HG03196 (cell line): ENCODE results near the gene PDGFRB.

Experiments used
- ATAC-seq: cut with Tn5 transposase; IDR thresholded peaks from one replicate; pipeline ENCODE4 v1.9.1; 2021; ENCODE audit not compliant: unreplicated experiment

PDGFRB gene

GRCh38 chr5:150182774-150183173, 27.1 kb upstream of the PDGFRB start:
- no peak for ATAC-seq

GRCh38 chr5:150181766-150182545, 26.3 kb upstream of the PDGFRB start:
- ATAC-seq, result no peak

DNA sequence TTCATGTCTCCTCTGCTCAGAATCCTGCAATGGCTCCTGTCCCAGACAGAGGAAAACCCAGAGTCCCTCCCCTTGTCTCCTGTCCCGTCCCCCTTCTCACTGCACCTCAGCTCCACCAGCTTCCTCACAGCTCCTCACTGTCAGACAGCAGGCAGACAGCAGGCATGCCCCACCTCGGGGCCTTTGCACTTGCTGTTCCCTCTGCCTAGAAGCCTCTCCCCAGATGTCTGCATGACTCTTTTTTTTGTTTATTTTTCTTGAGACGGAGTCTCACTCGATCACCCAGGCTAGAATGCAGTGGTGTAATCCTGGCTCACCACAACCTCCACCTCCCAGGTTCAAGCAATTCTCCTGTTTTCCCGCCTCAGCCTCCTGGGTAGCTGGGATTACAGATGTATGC, 25.4 kb upstream of the PDGFRB start:
- ATAC-seq, result no peak

DNA sequence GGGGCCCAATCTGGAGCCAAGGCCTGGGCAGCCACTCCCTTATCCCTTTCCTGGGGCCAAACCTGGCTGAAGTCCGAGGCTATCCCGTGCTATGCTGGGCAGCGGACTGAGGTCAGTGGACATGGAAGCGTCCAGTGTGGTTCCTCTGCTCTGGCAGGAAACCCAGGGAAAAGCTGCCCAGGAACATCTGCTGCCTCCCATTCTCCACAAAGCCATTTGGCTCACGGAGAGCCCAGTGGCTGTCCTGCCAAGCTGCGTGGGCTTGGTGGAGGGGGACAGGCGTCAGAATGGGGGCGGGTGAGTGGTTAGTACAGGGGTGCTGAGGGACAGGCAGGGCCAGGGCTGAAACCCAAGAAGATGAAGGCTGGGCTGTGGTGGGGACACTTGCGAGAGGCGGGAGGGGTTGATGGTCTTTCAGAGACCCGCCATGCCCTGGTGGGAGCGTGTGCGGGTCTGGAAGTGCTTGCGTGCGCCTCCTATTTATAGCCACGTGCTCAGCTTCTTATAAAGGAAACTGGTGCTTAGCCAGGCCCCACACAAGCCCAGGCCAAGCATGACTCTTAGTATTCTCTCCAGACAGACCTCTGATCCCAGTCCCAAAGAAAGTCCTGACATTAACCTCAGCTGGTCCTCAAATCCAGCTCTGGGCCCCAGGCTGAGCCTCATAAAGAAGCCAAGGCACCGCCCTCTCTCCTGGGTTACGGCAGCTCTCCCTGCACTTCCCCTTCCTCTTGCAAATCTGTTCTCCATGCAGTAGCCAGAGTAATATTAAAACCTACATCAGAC, 24.8 kb upstream of the PDGFRB start:
- ATAC-seq, result no peak

DNA sequence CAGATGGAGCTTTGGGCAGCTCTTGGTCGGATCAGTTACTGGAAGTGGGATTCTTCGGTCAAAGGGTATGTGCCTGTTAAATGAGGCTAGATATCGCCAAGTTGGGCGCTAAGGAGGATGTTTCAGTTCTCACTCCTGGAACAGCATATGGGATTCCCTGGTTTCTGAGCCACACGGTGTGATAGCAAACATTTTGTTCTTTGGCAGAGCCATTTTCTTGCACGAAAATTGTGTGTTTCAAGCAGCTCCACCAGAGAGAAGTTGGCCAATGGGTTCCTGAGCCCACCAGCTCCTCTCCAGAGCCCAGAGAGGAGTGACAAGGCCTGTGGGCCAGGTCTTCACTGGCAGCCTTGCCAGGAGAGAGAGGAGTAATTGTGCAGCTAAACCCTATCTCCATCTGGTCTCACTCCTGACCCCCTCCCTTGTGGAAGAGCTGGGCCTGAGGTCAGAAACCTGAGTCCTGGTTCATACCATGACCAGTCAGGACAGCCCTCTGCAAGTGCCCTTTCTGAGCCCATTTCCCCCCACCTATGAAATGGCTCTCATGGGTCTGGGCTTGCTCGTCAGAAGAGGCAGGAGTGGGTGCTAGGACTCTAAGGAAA, 23.5 kb upstream of the PDGFRB start:
- no peak for ATAC-seq

DNA sequence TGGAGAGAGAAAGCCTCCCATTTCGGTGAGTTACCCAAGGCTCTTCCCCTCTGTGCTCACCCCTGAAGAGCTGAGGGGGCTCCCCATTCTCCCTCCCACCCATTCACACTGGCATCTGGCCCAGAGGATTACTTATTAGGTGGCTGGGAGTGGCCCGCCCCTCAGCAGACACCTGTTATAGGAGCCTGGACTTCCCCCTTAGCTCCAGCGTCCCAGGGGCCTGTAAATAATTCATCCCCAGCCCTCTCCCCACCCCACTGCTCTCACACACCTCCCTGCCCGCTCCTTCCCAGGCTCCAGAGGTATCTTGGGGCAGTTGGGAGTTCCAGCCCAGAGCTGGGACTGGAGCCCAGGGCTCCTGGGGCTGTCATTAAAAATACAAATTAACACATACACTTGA, 22.6 kb upstream of the PDGFRB start:
- ATAC-seq, result no peak

- no peak for ATAC-seq
Measured at GRCh38 chr5:150177721-150178120, 22.1 kb upstream of the PDGFRB start.

DNA sequence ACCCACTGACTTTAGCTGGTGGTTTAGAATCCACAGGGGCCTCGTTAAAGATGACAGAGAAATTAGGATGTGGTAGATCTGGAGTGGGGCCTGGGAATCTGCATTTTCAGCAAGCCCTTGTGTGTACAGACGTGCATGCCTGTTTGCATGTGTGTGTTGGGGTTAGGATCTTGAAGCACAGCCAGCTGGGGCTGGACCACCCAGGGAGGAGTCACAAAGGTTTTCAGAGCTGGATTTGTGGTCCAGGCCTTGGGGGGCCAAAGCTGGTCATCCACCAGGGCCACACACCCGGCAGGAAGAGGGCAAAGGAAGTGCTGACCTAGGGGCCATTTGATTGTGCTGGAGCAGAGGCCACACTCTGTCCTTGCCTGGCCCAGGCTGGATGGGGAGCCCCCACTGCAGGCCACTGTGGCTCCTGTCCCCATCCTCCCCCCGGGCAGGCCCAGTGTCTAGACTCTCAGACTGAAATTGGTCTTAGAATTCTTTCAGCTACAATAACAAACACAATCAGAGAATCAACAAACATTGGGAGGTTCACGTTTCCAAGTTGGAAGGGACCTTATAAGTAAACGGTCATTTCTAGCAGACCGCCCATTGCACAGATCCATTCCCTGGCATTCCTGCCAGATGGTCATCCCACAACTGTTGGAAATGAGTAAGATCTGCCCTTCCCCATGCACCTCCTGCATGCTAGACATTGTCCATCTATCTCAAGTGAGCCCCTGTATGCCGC, 21.3 kb upstream of the PDGFRB start:
- no peak for ATAC-seq

GRCh38 chr5:150175536-150175935, 19.9 kb upstream of the PDGFRB start:
- ATAC-seq, result no peak

DNA sequence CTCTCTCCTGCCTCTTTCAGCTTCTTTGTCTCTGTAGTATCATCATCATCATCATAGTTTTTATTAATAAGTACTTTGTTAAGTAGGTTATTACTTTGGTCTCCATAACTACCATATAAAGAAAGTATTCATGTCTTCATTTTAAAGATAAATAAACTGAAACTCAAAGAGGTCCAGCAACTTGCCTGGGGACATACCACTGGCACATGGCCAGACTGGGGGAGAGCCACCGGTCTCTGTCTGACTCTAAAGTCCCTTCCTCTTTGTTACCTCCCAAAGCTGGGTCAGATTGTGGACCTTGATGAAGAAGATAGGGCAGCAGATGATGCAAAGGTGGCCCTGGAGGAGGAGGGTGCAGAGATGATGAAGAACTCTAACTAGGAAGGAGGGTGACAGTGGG, 19.4 kb upstream of the PDGFRB start:
- ATAC-seq, result no peak

- ATAC-seq, result no peak
Measured at GRCh38 chr5:150174285-150174684, 18.6 kb upstream of the PDGFRB start.

DNA sequence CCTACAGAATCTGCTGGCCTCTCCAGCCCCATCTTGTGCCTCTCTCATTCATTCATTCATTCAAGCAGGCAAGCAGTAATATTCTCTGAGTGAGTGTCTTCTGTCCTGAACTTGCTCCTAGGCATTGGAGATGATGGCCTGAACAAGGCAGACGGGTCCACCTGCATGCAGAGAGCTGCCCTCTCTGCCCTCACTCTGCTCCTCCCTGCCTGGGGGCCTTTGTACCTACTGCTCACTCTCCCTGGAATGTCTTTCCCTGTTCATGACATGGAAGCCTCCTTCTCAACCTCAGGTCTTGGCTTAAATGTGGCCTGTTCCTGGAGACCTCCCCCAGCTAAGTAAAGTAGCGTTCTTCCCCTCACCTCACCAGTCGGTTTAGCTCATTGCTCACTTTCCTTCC, 17.5 kb upstream of the PDGFRB start:
- no peak for ATAC-seq

DNA sequence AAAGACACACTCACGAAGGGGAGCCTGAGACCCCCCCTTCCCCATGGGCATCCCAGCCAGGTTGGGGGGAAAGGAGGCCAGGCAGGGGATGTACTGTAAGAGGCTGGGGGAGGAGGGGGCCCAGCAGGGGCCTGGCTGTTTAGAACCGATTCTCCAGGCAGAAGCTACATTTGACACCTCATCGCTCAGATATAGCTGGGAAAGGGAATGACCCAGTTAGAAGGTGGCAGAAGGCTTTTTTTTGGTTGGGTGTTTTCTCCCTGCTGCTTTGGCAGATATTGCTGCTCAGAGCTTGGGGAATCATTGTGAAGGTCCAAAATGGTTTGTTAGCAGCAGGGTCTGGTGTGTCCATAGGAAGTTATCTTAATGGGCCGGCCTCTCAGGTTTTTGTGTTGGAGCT, 16.9 kb upstream of the PDGFRB start:
- no peak for ATAC-seq

DNA sequence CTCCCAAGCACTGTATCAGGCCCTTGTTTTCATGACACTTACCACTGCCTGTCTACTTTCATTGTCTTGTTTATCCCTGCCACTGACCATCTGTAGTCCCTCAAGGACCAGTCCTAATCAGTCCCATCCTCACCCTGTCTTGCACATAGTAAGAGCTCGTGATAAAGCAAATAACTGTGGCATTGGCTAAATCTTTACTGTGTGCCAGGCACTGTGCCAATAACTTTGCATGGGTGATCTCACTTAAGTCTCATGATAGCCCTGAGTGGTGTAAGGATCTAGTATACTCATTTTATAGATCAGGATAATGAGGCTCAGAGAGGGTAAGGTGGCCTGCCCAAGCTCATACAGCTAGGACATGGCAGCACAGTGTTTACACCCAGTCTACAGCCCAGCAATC, 16.5 kb upstream of the PDGFRB start:
- no peak for ATAC-seq

- ATAC-seq, result no peak
Measured at GRCh38 chr5:150168864-150169263, 13.2 kb upstream of the PDGFRB start.

GRCh38 chr5:150167908-150168307, 12.3 kb upstream of the PDGFRB start:
- no peak for ATAC-seq

- no peak for ATAC-seq
Measured at GRCh38 chr5:150167512-150167850, 11.8 kb upstream of the PDGFRB start.

DNA sequence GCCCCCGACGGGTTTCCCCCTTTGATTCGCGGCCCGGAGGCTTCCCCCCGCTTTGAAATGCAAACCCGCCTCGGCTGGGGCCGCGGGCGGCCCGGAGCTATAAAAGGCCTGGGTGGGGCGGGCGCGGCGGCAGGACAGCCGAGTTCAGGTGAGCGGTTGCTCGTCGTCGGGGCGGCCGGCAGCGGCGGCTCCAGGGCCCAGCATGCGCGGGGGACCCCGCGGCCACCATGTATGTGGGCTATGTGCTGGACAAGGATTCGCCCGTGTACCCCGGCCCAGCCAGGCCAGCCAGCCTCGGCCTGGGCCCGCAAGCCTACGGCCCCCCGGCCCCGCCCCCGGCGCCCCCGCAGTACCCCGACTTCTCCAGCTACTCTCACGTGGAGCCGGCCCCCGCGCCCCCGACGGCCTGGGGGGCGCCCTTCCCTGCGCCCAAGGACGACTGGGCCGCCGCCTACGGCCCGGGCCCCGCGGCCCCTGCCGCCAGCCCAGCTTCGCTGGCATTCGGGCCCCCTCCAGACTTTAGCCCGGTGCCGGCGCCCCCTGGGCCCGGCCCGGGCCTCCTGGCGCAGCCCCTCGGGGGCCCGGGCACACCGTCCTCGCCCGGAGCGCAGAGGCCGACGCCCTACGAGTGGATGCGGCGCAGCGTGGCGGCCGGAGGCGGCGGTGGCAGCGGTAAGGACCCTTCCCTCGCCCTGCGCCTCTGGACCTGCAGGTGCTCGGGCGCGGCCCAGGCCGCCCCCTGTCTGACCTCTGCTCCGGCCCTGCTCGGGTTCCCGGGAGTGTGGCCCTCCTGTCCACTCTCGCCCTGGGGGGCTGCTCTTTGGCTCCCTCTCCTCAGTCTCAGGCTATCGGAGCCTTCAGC, 11.2 kb upstream of the PDGFRB start, which contains the start of gene CDX1:
CDX1 (plus strand) TSS at position 129 of the 862 bp plus-strand sequence; CDS start at position 228, 99 bp downstream.
- no peak for ATAC-seq

GRCh38 chr5:150166037-150166649, 10.5 kb upstream of the PDGFRB start:
- ATAC-seq, result no peak
